GM12878 (cell line): ENCODE measurements around the gene C16orf74. TPM values are rescaled to one million over a fixed set of nuclear protein-coding genes. Genes with fewer than 3 reads are reported as not detected.

ENCODE experiments used
- BACH1 ChIP-seq: fragments of 450-650 bp; IDR thresholded peaks from 2 replicates; pipeline ENCODE4 v1.6.1; 2017; ENCODE audit warnings: mild to moderate bottlenecking, borderline replicate concordance
- CREB1 ChIP-seq: IDR thresholded peaks from 2 replicates; pipeline ENCODE4 v1.6.1; 2012; ENCODE audit warnings: low read depth, mild to moderate bottlenecking, inconsistent platforms
- EP300 ChIP-seq, 2 experiments: fragments of 150-350 bp in 1 of 2; IDR thresholded peaks; 2 replicates each; pipeline ENCODE4 v1.6.1; 2011 to 2012; ENCODE audit warnings: low read depth in 2 of 2, low read length in 2 of 2, borderline replicate concordance in 1 of 2, improper control_type of control experiment in 1 of 2, inconsistent platforms in 1 of 2; ENCODE audit not compliant: control insufficient read depth in 1 of 2
- FOS ChIP-seq: IDR thresholded peaks from 3 replicates; pipeline ENCODE4 v1.6.1; 2011; ENCODE audit warnings: borderline replicate concordance; ENCODE audit not compliant: insufficient read length; ENCODE audit errors: extremely low read depth
- FOXK2 ChIP-seq: fragments of 450-650 bp; IDR thresholded peaks from 2 replicates; pipeline ENCODE4 v1.6.1; 2017; ENCODE audit warnings: mild to moderate bottlenecking, moderate library complexity
- GABPA ChIP-seq: IDR thresholded peaks from 2 replicates; pipeline ENCODE4 v1.6.1; 2014; ENCODE audit warnings: antibody characterized with exemption, low read depth, mild to moderate bottlenecking, inconsistent platforms
- HDAC2 ChIP-seq: fragments of 200-600 bp; sonication (generic); IDR thresholded peaks from 2 replicates; pipeline ENCODE4 v1.6.1; 2017
- IKZF2 ChIP-seq, 2 experiments: fragments of 450-650 bp; IDR thresholded peaks; 2 replicates each; pipeline ENCODE4 v1.6.1; 2017; ENCODE audit warnings: mild to moderate bottlenecking in 2 of 2, moderate library complexity in 2 of 2
- JUND ChIP-seq: IDR thresholded peaks from 2 replicates; pipeline ENCODE4 v1.6.1; 2012; ENCODE audit warnings: low read depth, mild to moderate bottlenecking, low read length, improper control_type of control experiment, moderate library complexity
- NFXL1 ChIP-seq: fragments of 450-650 bp; IDR thresholded peaks from 2 replicates; pipeline ENCODE4 v1.6.1; 2017; ENCODE audit warnings: antibody characterized with exemption, mild to moderate bottlenecking, borderline replicate concordance
- NR2C2 ChIP-seq: IDR thresholded peaks from 2 replicates; pipeline ENCODE4 v1.6.1; 2011; ENCODE audit warnings: borderline replicate concordance, low read depth; ENCODE audit not compliant: control insufficient read depth, insufficient read length
- NRF1 ChIP-seq: conservative IDR thresholded peaks from 2 replicates; pipeline ENCODE4 v1.6.1; 2011; ENCODE audit warnings: mild to moderate bottlenecking, low read depth, low read length, improper control_type of control experiment
- POLR2AphosphoS2 ChIP-seq: IDR thresholded peaks from 2 replicates; pipeline ENCODE4 v1.6.1; 2011; ENCODE audit warnings: low read depth, mild to moderate bottlenecking, low read length, improper control_type of control experiment, moderate library complexity
- POLR2AphosphoS5 ChIP-seq: IDR thresholded peaks from 2 replicates; pipeline ENCODE4 v1.6.1; 2011; ENCODE audit warnings: mild to moderate bottlenecking, low read length, inconsistent platforms
- RELB ChIP-seq: fragments of 450-650 bp; IDR thresholded peaks from 2 replicates; pipeline ENCODE4 v1.6.1; 2017; ENCODE audit warnings: low read depth, mild to moderate bottlenecking, moderate library complexity
- SIN3A ChIP-seq: IDR thresholded peaks from 2 replicates; pipeline ENCODE4 v1.6.1; 2012; ENCODE audit warnings: low read depth, low read length, improper control_type of control experiment
- ZBED1 ChIP-seq: IDR thresholded peaks from 2 replicates; pipeline ENCODE4 v1.6.1; 2016; ENCODE audit warnings: borderline replicate concordance
- ZBTB40 ChIP-seq: fragments of 450-650 bp; IDR thresholded peaks from 2 replicates; pipeline ENCODE4 v1.6.1; 2016; ENCODE audit warnings: mild to moderate bottlenecking, moderate library complexity, borderline replicate concordance
- ZNF217 ChIP-seq: fragments of 450-650 bp; IDR thresholded peaks from 2 replicates; pipeline ENCODE4 v1.6.1; 2017; ENCODE audit warnings: antibody characterized with exemption, mild to moderate bottlenecking
- ZNF274 ChIP-seq: IDR thresholded peaks from one replicate; pipeline ENCODE4 v1.8.0; 2011; ENCODE audit not compliant: insufficient read length, insufficient read depth
- ZNF622 ChIP-seq: fragments of 450-650 bp; IDR thresholded peaks from 2 replicates; pipeline ENCODE4 v1.6.1; 2017; ENCODE audit warnings: mild to moderate bottlenecking, inconsistent platforms
- polyA plus RNA-seq, 11 experiments: library from polyadenylated mRNA; depleted of rRNA in 4 of 11; unstranded in 6 of 11; stranded (reverse) in 5 of 11; fragments of >200 nt; fragmentation: Nextera tagmentation in 4 of 11; fragmentation: Illumina TruSeq in 1 of 11; extraction: Ambion mirVana in 4 of 11; extraction: Trizol in 1 of 11; gene quantifications; 1 replicate in 1 of 11; 2 replicates in 10 of 11; pipeline versions ENCODE4 v1.2.1 to v1.2.3, GENCODE V29; 2011 to 2016; ENCODE audit warnings: inconsistent platforms in 2 of 11, missing spikeins in 2 of 11, low read depth in 1 of 11
- total RNA-seq, 4 experiments: library from RNA; depleted of rRNA in 3 of 4; stranded (reverse); fragments of >200 nt in 3 of 4; fragmentation: Illumina TruSeq in 1 of 4; extraction: Trizol in 1 of 4; gene quantifications; 2 replicates each; pipeline versions ENCODE4 v1.2.1 to v1.2.3, GENCODE V29; 2013 to 2021
- TF ChIP-seq, protein P1 (sequence below): fragments of 450-650 bp; IDR thresholded peaks from 2 replicates; pipeline ENCODE4 v1.6.1; 2017; ENCODE audit warnings: mild to moderate bottlenecking, moderate library complexity

Gene C16orf74
- total and polyA plus RNA-seq, 10 of the 15 experiments (the other 5 are each of a cell fraction or from before 2014, with no cell fraction given): 0.23 to 20.1 (median 6.8) TPM

DNA sequence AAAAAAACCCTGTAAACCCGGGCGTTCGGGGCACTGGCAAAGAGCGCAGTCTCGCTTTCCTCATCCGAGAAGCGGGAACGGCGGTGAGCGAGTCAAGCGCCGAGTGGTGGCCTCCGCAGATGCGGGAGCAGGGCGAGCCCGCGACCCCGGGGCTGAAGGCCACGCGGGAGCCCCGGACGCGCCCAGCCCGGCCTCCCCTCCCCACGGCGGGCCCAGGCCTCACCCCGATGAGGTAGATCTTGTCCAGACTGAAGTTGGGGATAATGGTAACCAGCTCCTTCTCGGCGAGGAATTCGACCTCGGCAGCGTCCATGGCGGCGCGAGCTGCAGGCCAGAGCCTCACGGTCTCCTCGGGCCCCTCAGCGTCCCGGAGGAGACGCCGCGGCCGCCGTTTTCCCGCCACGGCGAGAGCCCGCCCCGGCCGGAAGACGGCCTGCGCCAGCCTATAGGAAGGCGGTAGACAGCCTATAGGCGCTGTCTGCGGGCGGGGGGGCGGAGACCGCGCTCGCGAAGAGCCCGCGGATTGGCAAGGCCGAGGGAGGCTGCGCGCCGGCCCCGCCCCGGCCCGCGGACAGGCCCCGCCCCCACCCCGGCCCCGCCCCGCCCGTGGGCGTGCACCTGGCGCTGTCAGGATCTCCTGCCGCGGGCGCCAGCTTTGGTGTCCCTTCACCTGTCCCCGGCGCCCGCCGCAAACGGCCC is 62.2 kb downstream of the C16orf74 start, which contains the start of gene GINS2 (continued):
- TF ChIP-seq POLR2AphosphoS2 (no peak), HDAC2 (no peak), ZNF622 (no peak), POLR2AphosphoS5 (no peak; the same call in 1 of the 2 replicates), EP300 (IDR thresholded peaks at IDR 0.05; ENCODE audit: borderline replicate concordance in 1 of 2, control insufficient read depth in 1 of 2, low read depth in 2 of 2, low read length in 2 of 2) (no peak), NR2C2 (no peak), ZNF217 (no peak), BACH1 (no peak), ZBTB40 (no peak), IKZF2 (IDR thresholded peaks at IDR 0.05) (no peak), ZBED1 (no peak), NFXL1 (no peak), RELB (no peak), GABPA (peak; percentile 75), ZNF274 (no peak), SIN3A (peak; percentile 69; the same call in 1 of the 2 replicates), FOXK2 (no peak), CREB1 (peak; percentile 54), FOS (peak; percentile 50), JUND (no peak), NRF1 (no peak)
- TF ChIP-seq, protein P1, sequence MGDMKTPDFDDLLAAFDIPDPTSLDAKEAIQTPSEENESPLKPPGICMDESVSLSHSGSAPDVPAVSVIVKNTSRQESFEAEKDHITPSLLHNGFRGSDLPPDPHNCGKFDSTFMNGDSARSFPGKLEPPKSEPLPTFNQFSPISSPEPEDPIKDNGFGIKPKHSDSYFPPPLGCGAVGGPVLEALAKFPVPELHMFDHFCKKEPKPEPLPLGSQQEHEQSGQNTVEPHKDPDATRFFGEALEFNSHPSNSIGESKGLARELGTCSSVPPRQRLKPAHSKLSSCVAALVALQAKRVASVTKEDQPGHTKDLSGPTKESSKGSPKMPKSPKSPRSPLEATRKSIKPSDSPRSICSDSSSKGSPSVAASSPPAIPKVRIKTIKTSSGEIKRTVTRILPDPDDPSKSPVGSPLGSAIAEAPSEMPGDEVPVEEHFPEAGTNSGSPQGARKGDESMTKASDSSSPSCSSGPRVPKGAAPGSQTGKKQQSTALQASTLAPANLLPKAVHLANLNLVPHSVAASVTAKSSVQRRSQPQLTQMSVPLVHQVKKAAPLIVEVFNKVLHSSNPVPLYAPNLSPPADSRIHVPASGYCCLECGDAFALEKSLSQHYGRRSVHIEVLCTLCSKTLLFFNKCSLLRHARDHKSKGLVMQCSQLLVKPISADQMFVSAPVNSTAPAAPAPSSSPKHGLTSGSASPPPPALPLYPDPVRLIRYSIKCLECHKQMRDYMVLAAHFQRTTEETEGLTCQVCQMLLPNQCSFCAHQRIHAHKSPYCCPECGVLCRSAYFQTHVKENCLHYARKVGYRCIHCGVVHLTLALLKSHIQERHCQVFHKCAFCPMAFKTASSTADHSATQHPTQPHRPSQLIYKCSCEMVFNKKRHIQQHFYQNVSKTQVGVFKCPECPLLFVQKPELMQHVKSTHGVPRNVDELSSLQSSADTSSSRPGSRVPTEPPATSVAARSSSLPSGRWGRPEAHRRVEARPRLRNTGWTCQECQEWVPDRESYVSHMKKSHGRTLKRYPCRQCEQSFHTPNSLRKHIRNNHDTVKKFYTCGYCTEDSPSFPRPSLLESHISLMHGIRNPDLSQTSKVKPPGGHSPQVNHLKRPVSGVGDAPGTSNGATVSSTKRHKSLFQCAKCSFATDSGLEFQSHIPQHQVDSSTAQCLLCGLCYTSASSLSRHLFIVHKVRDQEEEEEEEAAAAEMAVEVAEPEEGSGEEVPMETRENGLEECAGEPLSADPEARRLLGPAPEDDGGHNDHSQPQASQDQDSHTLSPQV: no peak
